Tibial nerve (tissue), 3 donors: ENCODE data around the gene IPO7.

Experiments
- CTCF ChIP-seq, 5 experiments: fragments of 200-600 bp in 3 of 5; fragments of 450-650 bp in 2 of 5; sonication (generic) in 3 of 5; IDR thresholded peaks; one replicate each; pipeline ENCODE4 v1.5.1; 2016 to 2019; ENCODE audit warnings: antibody characterized with exemption in 5 of 5, mild to moderate bottlenecking in 3 of 5, moderate library complexity in 2 of 5
- POLR2A ChIP-seq, 2 donors: fragments of 450-650 bp; IDR thresholded peaks; one replicate each; pipeline ENCODE4 v1.6.1; 2017; ENCODE audit warnings: antibody characterized with exemption in 2 of 2, mild to moderate bottlenecking in 2 of 2, moderate library complexity in 2 of 2

GRCh38 chr11:9397746-9398680 lies 13.6 kb downstream of the IPO7 start:
- TF ChIP-seq CTCF (IDR thresholded peaks at IDR 0.05) = no peak
- TF ChIP-seq POLR2A (IDR thresholded peaks at IDR 0.05) = no peak
